ENCODE measurements around the gene GNAZ. TPM values are rescaled to one million over a fixed set of nuclear protein-coding genes. Genes with fewer than 3 reads are reported as not detected.

Gene GNAZ
- total RNA-seq, 4 donors from 2014 or later = 5.6 to 21.6 (median 12.1) TPM

DNA sequence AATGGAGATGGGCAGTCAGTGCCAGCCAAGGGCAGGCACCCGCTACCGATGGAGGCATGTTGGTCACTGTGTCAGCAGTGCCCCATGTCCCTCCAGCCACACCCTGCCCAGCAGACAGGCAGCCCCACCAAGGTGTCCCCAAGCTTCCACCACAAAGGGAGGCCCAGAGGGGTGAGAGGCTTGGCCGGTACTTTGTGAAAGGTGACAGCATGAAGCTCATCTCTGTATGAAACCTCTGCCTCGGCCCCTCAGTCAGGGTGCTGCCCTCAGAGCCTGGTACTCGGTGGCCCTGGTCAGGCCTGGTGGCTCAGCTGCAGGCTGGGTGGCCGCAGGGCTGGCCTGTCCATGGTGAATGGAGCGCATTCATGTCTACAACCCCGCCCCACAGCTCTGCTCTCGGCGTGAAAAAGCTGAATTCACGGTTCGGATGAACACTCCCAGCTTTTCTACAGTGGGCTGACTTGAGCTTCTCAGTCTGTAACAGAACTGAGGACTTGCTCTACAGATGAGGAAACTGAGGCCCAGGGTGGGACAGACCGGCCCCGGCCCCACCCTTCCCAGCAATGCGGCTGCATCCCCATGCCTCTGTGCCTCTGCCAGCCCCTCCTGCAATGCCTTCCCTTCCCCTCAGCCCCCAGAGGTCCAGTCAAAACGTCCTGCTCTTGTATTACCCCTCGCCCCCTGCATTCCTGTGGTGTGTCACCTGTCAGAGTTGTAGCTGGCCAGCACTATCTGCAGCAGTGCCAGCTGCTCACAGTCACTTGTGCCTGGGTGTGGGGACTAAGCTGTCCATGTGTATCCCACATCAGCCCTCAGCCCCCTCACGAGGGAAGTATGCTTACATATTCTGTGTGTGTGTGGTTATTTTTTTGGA lies 43.8 kb downstream of the GNAZ start:
- DNase-seq = no peak
- intact Hi-C loops (cut with DNase I; ENCODE audit: low total_unique reads) = no loop called here
- no peaks in the 10 kb centered on the region for H3K27me3 ChIP-seq
- H3K4me1 ChIP-seq = no peaks in the 10 kb centered on the region
- TF ChIP-seq, protein P1, sequence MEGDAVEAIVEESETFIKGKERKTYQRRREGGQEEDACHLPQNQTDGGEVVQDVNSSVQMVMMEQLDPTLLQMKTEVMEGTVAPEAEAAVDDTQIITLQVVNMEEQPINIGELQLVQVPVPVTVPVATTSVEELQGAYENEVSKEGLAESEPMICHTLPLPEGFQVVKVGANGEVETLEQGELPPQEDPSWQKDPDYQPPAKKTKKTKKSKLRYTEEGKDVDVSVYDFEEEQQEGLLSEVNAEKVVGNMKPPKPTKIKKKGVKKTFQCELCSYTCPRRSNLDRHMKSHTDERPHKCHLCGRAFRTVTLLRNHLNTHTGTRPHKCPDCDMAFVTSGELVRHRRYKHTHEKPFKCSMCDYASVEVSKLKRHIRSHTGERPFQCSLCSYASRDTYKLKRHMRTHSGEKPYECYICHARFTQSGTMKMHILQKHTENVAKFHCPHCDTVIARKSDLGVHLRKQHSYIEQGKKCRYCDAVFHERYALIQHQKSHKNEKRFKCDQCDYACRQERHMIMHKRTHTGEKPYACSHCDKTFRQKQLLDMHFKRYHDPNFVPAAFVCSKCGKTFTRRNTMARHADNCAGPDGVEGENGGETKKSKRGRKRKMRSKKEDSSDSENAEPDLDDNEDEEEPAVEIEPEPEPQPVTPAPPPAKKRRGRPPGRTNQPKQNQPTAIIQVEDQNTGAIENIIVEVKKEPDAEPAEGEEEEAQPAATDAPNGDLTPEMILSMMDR (IDR thresholded peaks at IDR 0.05) = no peak
- no peak for TF ChIP-seq POLR2A (IDR thresholded peaks at IDR 0.05)
- no peaks in the 10 kb centered on the region for H3K36me3 ChIP-seq
- H3K9me3 ChIP-seq = no peaks in the 10 kb centered on the region
- no peak overlapping the region for H3K4me3 ChIP-seq
- H3K27ac ChIP-seq = no peak overlapping the region

GRCh38 chr22:23114721-23115020 lies 44.4 kb downstream of the GNAZ start:
- Histone ChIP-seq H3K4me3 (no peak overlapping the region), H3K9me3 (no peaks in the 10 kb centered on the region), H3K27ac (no peak overlapping the region), H3K27me3 (no peaks in the 10 kb centered on the region), H3K36me3 (no peaks in the 10 kb centered on the region), H3K4me1 (no peaks in the 10 kb centered on the region)
- TF ChIP-seq, protein P1 (IDR thresholded peaks at IDR 0.05) = no peak
- no peak for TF ChIP-seq POLR2A (IDR thresholded peaks at IDR 0.05)
- intact Hi-C loops (cut with DNase I; ENCODE audit: low total_unique reads) = no loop called here
- no peak for DNase-seq

GRCh38 chr22:23115369-23115768 lies 45.0 kb downstream of the GNAZ start:
- DNase-seq = no peak
- H3K4me3 ChIP-seq = no peak overlapping the region
- H3K27me3 ChIP-seq = no peaks in the 10 kb centered on the region
- no peaks in the 10 kb centered on the region for H3K4me1 ChIP-seq
- no peaks in the 10 kb centered on the region for H3K36me3 ChIP-seq
- H3K9me3 ChIP-seq = no peaks in the 10 kb centered on the region
- intact Hi-C loops (cut with DNase I; ENCODE audit: low total_unique reads) = no loop called here
- no peak overlapping the region for H3K27ac ChIP-seq
- no peak for TF ChIP-seq POLR2A (IDR thresholded peaks at IDR 0.05)
- TF ChIP-seq, protein P1 (IDR thresholded peaks at IDR 0.05) = no peak

- no peaks in the 10 kb centered on the region for H3K36me3 ChIP-seq
- DNase-seq = no peak
- no peak overlapping the region for H3K4me3 ChIP-seq
- no peaks in the 10 kb centered on the region for H3K4me1 ChIP-seq
- H3K9me3 ChIP-seq = no peaks in the 10 kb centered on the region
- intact Hi-C loops (cut with DNase I; ENCODE audit: low total_unique reads) = no loop called here
- H3K27ac ChIP-seq = no peak overlapping the region
- TF ChIP-seq POLR2A (IDR thresholded peaks at IDR 0.05) = no peak
- TF ChIP-seq, protein P1 (IDR thresholded peaks at IDR 0.05) = no peak
- no peaks in the 10 kb centered on the region for H3K27me3 ChIP-seq
Measured at GRCh38 chr22:23115825-23116494, 45.6 kb downstream of the GNAZ start.
